K562 (cell line): ENCODE data around the gene FBLN2. TPM values are rescaled to one million over a fixed set of nuclear protein-coding genes. Genes with fewer than 3 reads are reported as not detected.
A peak's percentile ranks its signal among the peaks of the same experiment; 100 is the strongest.

Experiments
- ATF1 ChIP-seq, 2 experiments: fragments of 450-650 bp in 1 of 2; IDR thresholded peaks; 2 replicates each; pipeline ENCODE4 v1.6.1; 2016; ENCODE audit warnings: missing compliant biosample characterization in 1 of 2, missing genetic modification characterization in 1 of 2
- CBFA2T2 ChIP-seq: fragments of 450-650 bp; conservative IDR thresholded peaks from 2 replicates; pipeline ENCODE4 v1.6.1; 2017; ENCODE audit warnings: mild to moderate bottlenecking
- HDGF ChIP-seq: fragments of 450-650 bp; IDR thresholded peaks from 2 replicates; pipeline ENCODE4 v1.6.1; 2016
- HOXB6 ChIP-seq: fragments of 250-450 bp; sonication (Bioruptor Pico); IDR thresholded peaks from 2 replicates; pipeline ENCODE4 v1.5.1; 2022; ENCODE audit warnings: mild to moderate bottlenecking, borderline replicate concordance
- JUND ChIP-seq, 2 experiments: IDR thresholded peaks; 2 replicates in 1 of 2; 3 replicates in 1 of 2; pipeline ENCODE4 v1.6.1; 2011; ENCODE audit warnings: borderline replicate concordance in 2 of 2, low read depth in 2 of 2, low read length in 2 of 2, improper control_type of control experiment in 1 of 2, missing biosample characterization in 1 of 2, missing genetic modification characterization in 1 of 2, missing genetic modification reagents in 1 of 2
- POLR2G ChIP-seq: fragments of 200-400 bp; formaldehyde crosslinking; IDR thresholded peaks from 2 replicates; pipeline ENCODE4 v1.6.1; 2017; ENCODE audit warnings: low read depth, mild to moderate bottlenecking, antibody characterized with exemption, low read length, moderate library complexity
- SP1 ChIP-seq: sonication (generic); formaldehyde crosslinking; IDR thresholded peaks from 2 replicates; pipeline ENCODE4 v1.8.1; 2022; ENCODE audit warnings: mild to moderate bottlenecking, missing genetic modification reagents
- TCFL5 ChIP-seq: fragments of 250-450 bp; sonication (Bioruptor Pico); conservative IDR thresholded peaks from 2 replicates; pipeline ENCODE4 v1.6.1; 2021; ENCODE audit warnings: mild to moderate bottlenecking, moderate library complexity, matching md5 sums
- YY1 ChIP-seq, 3 experiments: IDR thresholded peaks; 2 replicates each; pipeline ENCODE4 v1.6.1; 2011; ENCODE audit warnings: low read length in 2 of 3, mild to moderate bottlenecking in 2 of 3, moderate library complexity in 2 of 3, borderline replicate concordance in 1 of 3, control low read depth in 1 of 3, low read depth in 1 of 3; ENCODE audit not compliant: insufficient read depth in 3 of 3, insufficient replicate concordance in 2 of 3, control insufficient read depth in 1 of 3, insufficient read length in 1 of 3; ENCODE audit errors: extremely low read depth in 1 of 3
- ZBTB1 ChIP-seq: sonication (generic); formaldehyde crosslinking; IDR thresholded peaks from 2 replicates; pipeline ENCODE4 v1.8.1; 2023; ENCODE audit warnings: missing genetic modification reagents, low read depth, mild to moderate bottlenecking, borderline replicate concordance
- ZNF274 ChIP-seq: IDR thresholded peaks from 2 replicates; pipeline ENCODE4 v1.6.1; 2011; ENCODE audit warnings: low read depth, mild to moderate bottlenecking, low read length, moderate library complexity, borderline replicate concordance
- ZNF592 ChIP-seq: fragments of 450-650 bp; IDR thresholded peaks from 2 replicates; pipeline ENCODE4 v1.6.1; 2017; ENCODE audit warnings: antibody characterized with exemption, mild to moderate bottlenecking
- ZNF644 ChIP-seq: fragments of 200-800 bp; sonication (Bioruptor generic); IDR thresholded peaks from 2 replicates; pipeline ENCODE4 v1.6.1; 2016; ENCODE audit warnings: low read depth, missing genetic modification characterization, missing compliant biosample characterization
- polyA plus RNA-seq, 8 experiments: library from polyadenylated mRNA; depleted of rRNA in 4 of 8; stranded (reverse) in 5 of 8; unstranded in 3 of 8; fragments of >200 nt; fragmentation: Nextera tagmentation in 2 of 8; fragmentation: Illumina TruSeq in 1 of 8; extraction: Ambion mirVana in 2 of 8; extraction: Trizol in 1 of 8; gene quantifications; 2 replicates each; pipeline versions ENCODE4 v1.2.1 to v1.2.3, GENCODE V29; 2011 to 2014; ENCODE audit warnings: inconsistent platforms in 1 of 8, missing spikeins in 1 of 8
- total RNA-seq, 7 experiments: library from RNA; depleted of rRNA in 6 of 7; stranded (reverse); fragments of >200 nt in 6 of 7; fragmentation: Illumina TruSeq in 2 of 7; extraction: Trizol in 2 of 7; gene quantifications; 2 replicates each; pipeline versions ENCODE4 v1.2.1 to v1.2.3, GENCODE V29; 2011 to 2021; ENCODE audit warnings: low replicate concordance in 1 of 7
- TF ChIP-seq, protein P1 (sequence below): fragments of 150-350 bp; IDR thresholded peaks from 2 replicates; pipeline ENCODE4 v1.6.1; 2014; ENCODE audit warnings: low read depth, mild to moderate bottlenecking, low read length, borderline replicate concordance
- TF ChIP-seq, protein P2 (sequence below), 2 experiments: IDR thresholded peaks; 2 replicates each; pipeline ENCODE4 v1.6.1; 2011; ENCODE audit warnings: borderline replicate concordance in 1 of 2, control low read depth in 1 of 2, low read depth in 1 of 2, low read length in 1 of 2, mild to moderate bottlenecking in 1 of 2, mixed read lengths in 1 of 2, moderate library complexity in 1 of 2; ENCODE audit not compliant: insufficient read depth in 1 of 2, insufficient read length in 1 of 2, poor library complexity in 1 of 2, severe bottlenecking in 1 of 2; ENCODE audit errors: extremely low read depth in 1 of 2

Gene FBLN2
- total and polyA plus RNA-seq, 9 of the 15 experiments (the other 6 are each of a cell fraction or from before 2014, with no cell fraction given) = 0.03 to 0.10 (median 0.04) TPM; not detected in 6

DNA sequence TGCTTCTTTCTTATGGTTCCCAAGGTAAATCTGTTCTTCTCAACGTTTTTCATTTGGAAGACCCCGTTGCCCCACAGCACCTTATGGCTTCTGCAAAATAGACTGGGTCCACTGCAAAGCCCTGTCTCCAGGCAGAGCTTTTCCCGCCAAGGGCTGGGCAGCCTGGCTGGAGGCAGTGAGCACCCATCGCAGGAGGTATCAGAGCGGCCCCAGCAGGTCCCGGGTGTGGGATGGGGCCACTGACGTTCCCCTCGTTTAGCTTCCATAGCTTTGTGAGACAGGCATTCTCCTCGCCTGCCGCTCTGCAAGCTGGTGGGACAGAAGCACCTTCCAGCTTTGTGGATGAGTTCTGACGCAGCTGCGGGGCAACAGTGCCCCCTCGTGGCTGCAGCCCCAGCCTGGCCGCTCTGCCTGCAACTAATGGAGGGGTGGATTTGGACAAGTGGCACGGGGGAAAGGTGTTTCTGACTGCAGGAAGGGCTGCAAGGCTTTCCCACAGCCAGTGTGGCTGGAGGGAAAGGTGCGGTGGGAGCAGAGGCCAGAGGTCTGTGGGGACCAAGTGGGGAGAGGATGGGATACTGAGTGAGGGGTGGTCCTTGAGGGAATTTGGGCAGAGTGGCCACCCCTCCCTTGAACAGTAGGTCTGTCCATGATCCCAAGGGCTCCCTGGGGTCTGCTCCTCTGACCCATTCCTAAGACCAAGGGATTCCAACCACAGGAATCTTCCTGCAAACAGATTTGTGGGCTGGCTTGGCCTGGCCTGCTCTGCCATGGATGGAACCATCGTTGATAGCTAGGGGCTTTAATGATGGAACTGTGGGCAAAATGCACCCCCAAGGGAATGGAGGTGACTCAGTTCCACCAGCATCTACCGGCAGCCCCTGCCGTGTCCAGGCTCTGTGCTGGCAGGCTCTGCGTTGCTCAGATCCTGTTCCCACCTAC is 99.4 kb downstream of the FBLN2 start (continued):
- TF ChIP-seq YY1 (IDR thresholded peaks at IDR 0.05; ENCODE audit: borderline replicate concordance in 1 of 3, control insufficient read depth in 1 of 3, extremely low read depth in 1 of 3, insufficient read depth in 3 of 3, insufficient read length in 1 of 3, insufficient replicate concordance in 2 of 3, low read depth in 1 of 3, low read length in 2 of 3) = peak in 2 of 3 experiments; percentile 26 to 52
- TF ChIP-seq, protein P1, sequence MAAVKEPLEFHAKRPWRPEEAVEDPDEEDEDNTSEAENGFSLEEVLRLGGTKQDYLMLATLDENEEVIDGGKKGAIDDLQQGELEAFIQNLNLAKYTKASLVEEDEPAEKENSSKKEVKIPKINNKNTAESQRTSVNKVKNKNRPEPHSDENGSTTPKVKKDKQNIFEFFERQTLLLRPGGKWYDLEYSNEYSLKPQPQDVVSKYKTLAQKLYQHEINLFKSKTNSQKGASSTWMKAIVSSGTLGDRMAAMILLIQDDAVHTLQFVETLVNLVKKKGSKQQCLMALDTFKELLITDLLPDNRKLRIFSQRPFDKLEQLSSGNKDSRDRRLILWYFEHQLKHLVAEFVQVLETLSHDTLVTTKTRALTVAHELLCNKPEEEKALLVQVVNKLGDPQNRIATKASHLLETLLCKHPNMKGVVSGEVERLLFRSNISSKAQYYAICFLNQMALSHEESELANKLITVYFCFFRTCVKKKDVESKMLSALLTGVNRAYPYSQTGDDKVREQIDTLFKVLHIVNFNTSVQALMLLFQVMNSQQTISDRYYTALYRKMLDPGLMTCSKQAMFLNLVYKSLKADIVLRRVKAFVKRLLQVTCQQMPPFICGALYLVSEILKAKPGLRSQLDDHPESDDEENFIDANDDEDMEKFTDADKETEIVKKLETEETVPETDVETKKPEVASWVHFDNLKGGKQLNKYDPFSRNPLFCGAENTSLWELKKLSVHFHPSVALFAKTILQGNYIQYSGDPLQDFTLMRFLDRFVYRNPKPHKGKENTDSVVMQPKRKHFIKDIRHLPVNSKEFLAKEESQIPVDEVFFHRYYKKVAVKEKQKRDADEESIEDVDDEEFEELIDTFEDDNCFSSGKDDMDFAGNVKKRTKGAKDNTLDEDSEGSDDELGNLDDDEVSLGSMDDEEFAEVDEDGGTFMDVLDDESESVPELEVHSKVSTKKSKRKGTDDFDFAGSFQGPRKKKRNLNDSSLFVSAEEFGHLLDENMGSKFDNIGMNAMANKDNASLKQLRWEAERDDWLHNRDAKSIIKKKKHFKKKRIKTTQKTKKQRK = no peak
- TF ChIP-seq, protein P2, sequence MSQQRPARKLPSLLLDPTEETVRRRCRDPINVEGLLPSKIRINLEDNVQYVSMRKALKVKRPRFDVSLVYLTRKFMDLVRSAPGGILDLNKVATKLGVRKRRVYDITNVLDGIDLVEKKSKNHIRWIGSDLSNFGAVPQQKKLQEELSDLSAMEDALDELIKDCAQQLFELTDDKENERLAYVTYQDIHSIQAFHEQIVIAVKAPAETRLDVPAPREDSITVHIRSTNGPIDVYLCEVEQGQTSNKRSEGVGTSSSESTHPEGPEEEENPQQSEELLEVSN (IDR thresholded peaks at IDR 0.05; ENCODE audit: borderline replicate concordance in 1 of 2, extremely low read depth in 1 of 2, insufficient read depth in 1 of 2, insufficient read length in 1 of 2, low read depth in 1 of 2, low read length in 1 of 2, poor library complexity in 1 of 2, severe bottlenecking in 1 of 2) = peak in 1 of 2 experiments; percentile 22
- TF ChIP-seq HDGF = 0 out of 2 replicates have a peak, but pooled peaks have one; percentile 60
- no peak for TF ChIP-seq ZNF274
- TF ChIP-seq SP1 (CRISPR knock-in tag) = peak; percentile 61; the same call in 1 of the 2 replicates
- TF ChIP-seq ZBTB1 = no peak
- TF ChIP-seq HOXB6 = no peak
- peak; percentile 75 for TF ChIP-seq JUND (IDR thresholded peaks at IDR 0.05; ENCODE audit: borderline replicate concordance, low read depth, low read length)
- TF ChIP-seq JUND (tag; IDR thresholded peaks at IDR 0.05; ENCODE audit: borderline replicate concordance, low read depth, low read length) = no peak; the same call in 2 of the 3 replicates
- no peak for TF ChIP-seq ZNF644
- no peak for TF ChIP-seq ZNF592
- no peak for TF ChIP-seq POLR2G
- no peak for TF ChIP-seq ATF1 (CRISPR knock-in tag; IDR thresholded peaks at IDR 0.05)
- TF ChIP-seq ATF1 (tag; IDR thresholded peaks at IDR 0.05) = peak; percentile 70
- TF ChIP-seq TCFL5 (CRISPR knock-in tag) = no peak
- TF ChIP-seq CBFA2T2 = no peak
